ENCODE data around the gene CEMIP.
A peak's percentile ranks its signal among the peaks of the same experiment; 100 is the strongest.

CEMIP gene

GRCh38 chr15:80785811-80786354, 6.7 kb downstream of the CEMIP start:
- DNase-seq, result no peak

- DNase-seq, result no peak
These were observed 8.1 kb downstream of the CEMIP start for GRCh38 chr15:80787316-80787715.

- no peak for DNase-seq
These were observed 9.4 kb downstream of the CEMIP start for GRCh38 chr15:80788536-80788935.

- no peak for DNase-seq
These were observed 10.1 kb downstream of the CEMIP start for GRCh38 chr15:80789296-80789695.

- no peak for DNase-seq
These were observed 10.6 kb downstream of the CEMIP start for GRCh38 chr15:80789796-80790195.

GRCh38 chr15:80790236-80790635, 11.1 kb downstream of the CEMIP start:
- no peak for DNase-seq

GRCh38 chr15:80791004-80791403, 11.8 kb downstream of the CEMIP start:
- DNase-seq, result no peak

- DNase-seq, result no peak
These were observed 17.2 kb downstream of the CEMIP start for GRCh38 chr15:80796407-80796806.

GRCh38 chr15:80798911-80799310, 19.7 kb downstream of the CEMIP start:
- DNase-seq, result peak; percentile 20

- no peak for DNase-seq
These were observed 20.9 kb downstream of the CEMIP start for GRCh38 chr15:80800067-80800466.

GRCh38 chr15:80801891-80802680, 22.9 kb downstream of the CEMIP start:
- no peak for DNase-seq

- no peak for DNase-seq
These were observed 24.7 kb downstream of the CEMIP start for GRCh38 chr15:80803580-80804525.

- no peak for DNase-seq
These were observed 25.9 kb downstream of the CEMIP start for GRCh38 chr15:80804970-80805495.

- no peak for DNase-seq
These were observed 32.7 kb downstream of the CEMIP start for GRCh38 chr15:80811781-80812315.

- no peak for DNase-seq
These were observed 35.9 kb downstream of the CEMIP start for GRCh38 chr15:80815106-80815505.

GRCh38 chr15:80816049-80816653, 37.0 kb downstream of the CEMIP start:
- no peak for DNase-seq

GRCh38 chr15:80816936-80817335, 37.8 kb downstream of the CEMIP start:
- DNase-seq, result no peak

GRCh38 chr15:80817901-80818300, 38.7 kb downstream of the CEMIP start:
- no peak for DNase-seq

- no peak for DNase-seq
These were observed 39.8 kb downstream of the CEMIP start for GRCh38 chr15:80819001-80819400.

GRCh38 chr15:80820092-80820491, 40.9 kb downstream of the CEMIP start:
- DNase-seq, result no peak

- DNase-seq, result no peak
These were observed 43.1 kb downstream of the CEMIP start for GRCh38 chr15:80822256-80822655.

- DNase-seq, result peak; percentile 56
These were observed 43.5 kb downstream of the CEMIP start for GRCh38 chr15:80822676-80823075.

- no peak for DNase-seq
These were observed 44.0 kb downstream of the CEMIP start for GRCh38 chr15:80823120-80823519.
